WERI-Rb-1 (cell line): ENCODE data around the gene HS3ST5.

Experiments used
- DNase-seq: peaks from one replicate; pipeline ENCODE4 v3.0.0-alpha.2; 2020
- H3K27ac ChIP-seq: fragments of 250-450 bp; sonication (Bioruptor Pico); 2 replicates; pipeline ENCODE4 v1.5.1; 2020; ENCODE audit warnings: mild to moderate bottlenecking, moderate library complexity
- H3K27me3 ChIP-seq: fragments of 250-450 bp; sonication (Bioruptor Pico); 2 replicates; pipeline ENCODE4 v1.5.1; 2021; ENCODE audit warnings: mild to moderate bottlenecking, low read depth, moderate library complexity; ENCODE audit not compliant: insufficient read depth, severe bottlenecking
- H3K36me3 ChIP-seq: fragments of 250-450 bp; sonication (Bioruptor Pico); 2 replicates; pipeline ENCODE4 v1.5.1; 2020; ENCODE audit warnings: mild to moderate bottlenecking, moderate library complexity
- H3K4me3 ChIP-seq: 2 replicates; pipeline ENCODE4 v1.5.1; 2011; ENCODE audit warnings: low read depth, mild to moderate bottlenecking, control low read depth, low read length
- H3K9me3 ChIP-seq: fragments of 250-450 bp; sonication (Bioruptor Pico); 2 replicates; pipeline ENCODE4 v1.5.1; 2021; ENCODE audit warnings: mild to moderate bottlenecking, moderate library complexity; ENCODE audit not compliant: severe bottlenecking
- TF ChIP-seq, protein P1 (sequence below): IDR thresholded peaks from 2 replicates; pipeline ENCODE4 v1.5.1; 2011; ENCODE audit warnings: low read depth, mild to moderate bottlenecking, control low read depth, inconsistent platforms, low read length

The HS3ST5 gene

DNA sequence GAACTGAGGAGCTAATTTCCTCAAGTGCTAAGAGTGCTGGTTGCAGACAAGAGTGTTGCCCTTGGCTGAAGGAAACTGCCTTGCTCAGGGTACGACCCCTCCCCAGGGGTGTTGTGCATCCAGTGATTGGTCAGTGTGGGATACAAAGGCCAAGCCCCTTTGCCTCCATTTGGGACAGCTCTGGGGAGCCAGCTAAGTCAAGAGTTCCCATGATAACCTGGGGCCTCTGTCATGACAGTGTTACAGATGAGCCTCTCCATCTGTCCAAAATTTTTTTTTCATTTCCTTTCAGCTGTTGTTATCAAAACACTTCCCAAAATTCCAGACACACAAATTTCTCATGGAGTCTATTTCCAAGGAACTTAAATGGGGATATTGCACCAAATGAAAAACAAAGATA is 93.3 kb downstream of the HS3ST5 start:
- no peaks in the 10 kb centered on the region for H3K9me3 ChIP-seq
- no peaks in the 10 kb centered on the region for H3K36me3 ChIP-seq
- no peak overlapping the region for H3K27ac ChIP-seq
- H3K27me3 ChIP-seq = no peaks in the 10 kb centered on the region
- H3K4me3 ChIP-seq = no peak overlapping the region
- no peak for DNase-seq
- TF ChIP-seq, protein P1, sequence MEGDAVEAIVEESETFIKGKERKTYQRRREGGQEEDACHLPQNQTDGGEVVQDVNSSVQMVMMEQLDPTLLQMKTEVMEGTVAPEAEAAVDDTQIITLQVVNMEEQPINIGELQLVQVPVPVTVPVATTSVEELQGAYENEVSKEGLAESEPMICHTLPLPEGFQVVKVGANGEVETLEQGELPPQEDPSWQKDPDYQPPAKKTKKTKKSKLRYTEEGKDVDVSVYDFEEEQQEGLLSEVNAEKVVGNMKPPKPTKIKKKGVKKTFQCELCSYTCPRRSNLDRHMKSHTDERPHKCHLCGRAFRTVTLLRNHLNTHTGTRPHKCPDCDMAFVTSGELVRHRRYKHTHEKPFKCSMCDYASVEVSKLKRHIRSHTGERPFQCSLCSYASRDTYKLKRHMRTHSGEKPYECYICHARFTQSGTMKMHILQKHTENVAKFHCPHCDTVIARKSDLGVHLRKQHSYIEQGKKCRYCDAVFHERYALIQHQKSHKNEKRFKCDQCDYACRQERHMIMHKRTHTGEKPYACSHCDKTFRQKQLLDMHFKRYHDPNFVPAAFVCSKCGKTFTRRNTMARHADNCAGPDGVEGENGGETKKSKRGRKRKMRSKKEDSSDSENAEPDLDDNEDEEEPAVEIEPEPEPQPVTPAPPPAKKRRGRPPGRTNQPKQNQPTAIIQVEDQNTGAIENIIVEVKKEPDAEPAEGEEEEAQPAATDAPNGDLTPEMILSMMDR = no peak

- Histone ChIP-seq H3K4me3 (no peak overlapping the region), H3K27me3 (no peaks in the 10 kb centered on the region), H3K9me3 (no peaks in the 10 kb centered on the region), H3K36me3 (no peaks in the 10 kb centered on the region), H3K27ac (no peak overlapping the region)
- DNase-seq = no peak
- TF ChIP-seq, protein P1 = no peak
These were observed 95.7 kb downstream of the HS3ST5 start for GRCh38 chr6:114247101-114247500.

DNA sequence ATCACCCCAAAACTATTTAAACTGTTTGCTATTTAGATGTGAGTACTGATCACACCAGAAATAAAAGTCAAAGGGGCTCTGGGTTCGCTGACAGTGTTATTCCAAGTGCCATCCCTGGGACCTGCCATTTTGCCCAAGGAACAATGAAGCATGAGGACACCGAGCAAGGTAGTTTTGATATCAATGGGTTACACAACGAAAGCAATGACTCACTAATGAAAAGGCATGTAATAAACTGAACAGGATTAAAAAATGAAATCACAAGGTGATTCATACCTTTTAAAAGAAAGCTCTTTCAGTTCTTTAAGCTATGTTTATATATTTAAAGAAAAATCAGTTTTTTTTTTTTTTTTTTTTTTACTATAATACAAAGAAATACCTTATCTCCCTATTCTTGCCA is 102.0 kb downstream of the HS3ST5 start:
- Histone ChIP-seq H3K9me3 (no peaks in the 10 kb centered on the region), H3K27ac (no peak overlapping the region), H3K4me3 (no peak overlapping the region), H3K36me3 (no peaks in the 10 kb centered on the region), H3K27me3 (no peaks in the 10 kb centered on the region)
- TF ChIP-seq, protein P1 = no peak
- DNase-seq = no peak

- DNase-seq = no peak
- TF ChIP-seq, protein P1 = no peak
- Histone ChIP-seq H3K36me3 (no peaks in the 10 kb centered on the region), H3K27me3 (no peaks in the 10 kb centered on the region), H3K4me3 (no peak overlapping the region), H3K27ac (no peak overlapping the region), H3K9me3 (no peaks in the 10 kb centered on the region)
These were observed 114.1 kb downstream of the HS3ST5 start for GRCh38 chr6:114228675-114229074.

GRCh38 chr6:114227944-114228468 is 114.8 kb downstream of the HS3ST5 start:
- H3K4me3 ChIP-seq = no peak overlapping the region
- H3K9me3 ChIP-seq = no peaks in the 10 kb centered on the region
- TF ChIP-seq, protein P1 = no peak
- no peaks in the 10 kb centered on the region for H3K36me3 ChIP-seq
- no peaks in the 10 kb centered on the region for H3K27me3 ChIP-seq
- H3K27ac ChIP-seq = no peak overlapping the region
- DNase-seq = no peak

DNA sequence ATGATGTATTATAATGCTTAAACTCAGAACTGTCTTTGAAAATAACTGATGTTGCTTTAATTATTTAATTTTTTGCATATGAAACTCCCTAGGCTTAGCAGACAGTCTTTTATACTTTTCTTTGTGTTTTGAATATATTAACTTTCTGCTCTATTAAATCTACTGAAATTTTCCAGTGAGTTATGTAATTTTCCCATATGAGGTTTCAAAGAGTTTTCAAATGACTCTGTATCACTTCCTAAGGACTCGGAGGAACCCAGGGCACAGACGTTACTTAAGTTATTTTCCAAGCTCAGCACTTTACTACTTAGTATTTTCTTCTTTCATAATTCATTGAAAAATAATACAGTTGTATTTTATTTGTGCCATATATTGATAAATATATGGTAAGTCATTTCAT is 122.6 kb downstream of the HS3ST5 start:
- no peak overlapping the region for H3K4me3 ChIP-seq
- H3K9me3 ChIP-seq = no peaks in the 10 kb centered on the region
- no peak overlapping the region for H3K27ac ChIP-seq
- TF ChIP-seq, protein P1 = no peak
- H3K27me3 ChIP-seq = no peaks in the 10 kb centered on the region
- H3K36me3 ChIP-seq = no peaks in the 10 kb centered on the region
- no peak for DNase-seq
